HG02981 (cell line): ENCODE measurements around the gene ADGRB3.
"Not testable (repeated sequence)": the region's sequence is repeated elsewhere in the genome, so short reads cannot be mapped to it uniquely, and the experiment has no call there.

Experiments used
- ATAC-seq: cut with Tn5 transposase; IDR thresholded peaks from one replicate; pipeline ENCODE4 v1.9.1; 2021; ENCODE audit warnings: mild to moderate bottlenecking, moderate library complexity; ENCODE audit not compliant: unreplicated experiment

Gene ADGRB3

GRCh38 chr6:69102416-69102815, 467.3 kb downstream of the ADGRB3 start:
- ATAC-seq: no peak

DNA sequence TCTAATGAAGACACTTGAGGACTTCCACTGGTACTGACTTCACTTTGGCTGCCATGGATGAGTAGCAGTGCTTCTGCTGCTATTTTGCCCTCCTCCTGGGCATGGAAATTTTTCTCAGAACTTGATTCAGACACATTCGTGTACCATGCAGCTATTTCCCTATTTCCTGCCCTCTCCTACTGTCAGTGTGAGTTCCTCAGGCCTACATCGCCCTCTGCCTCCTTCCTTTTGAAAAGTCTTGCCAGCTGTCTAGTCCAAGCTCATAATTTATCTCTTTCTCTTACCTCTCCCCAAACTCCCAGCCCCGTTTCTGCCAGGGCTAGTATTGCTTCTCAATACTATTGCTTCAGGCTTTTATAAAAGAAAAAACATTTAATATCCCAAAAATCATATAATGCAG, 470.2 kb downstream of the ADGRB3 start:
- no peak for ATAC-seq

DNA sequence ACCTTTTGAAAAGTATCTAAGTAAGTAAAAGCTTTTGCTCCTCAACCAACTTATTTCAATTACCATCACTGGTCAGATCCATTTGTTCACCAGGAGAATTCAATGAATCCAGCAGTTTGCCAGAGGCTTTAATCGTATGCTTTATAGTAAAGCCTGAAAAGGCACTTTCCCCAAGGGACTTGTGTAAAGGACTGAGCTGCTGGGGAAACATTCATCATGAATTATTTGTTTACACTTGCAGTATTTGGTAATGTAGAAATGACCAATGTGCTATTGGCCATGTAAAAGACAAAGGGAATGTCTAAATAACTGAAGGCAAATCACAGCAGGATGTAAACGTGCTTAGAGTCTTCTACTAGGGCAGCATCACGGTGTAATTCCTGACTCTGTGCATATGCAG, 471.4 kb downstream of the ADGRB3 start:
- ATAC-seq: no peak

DNA sequence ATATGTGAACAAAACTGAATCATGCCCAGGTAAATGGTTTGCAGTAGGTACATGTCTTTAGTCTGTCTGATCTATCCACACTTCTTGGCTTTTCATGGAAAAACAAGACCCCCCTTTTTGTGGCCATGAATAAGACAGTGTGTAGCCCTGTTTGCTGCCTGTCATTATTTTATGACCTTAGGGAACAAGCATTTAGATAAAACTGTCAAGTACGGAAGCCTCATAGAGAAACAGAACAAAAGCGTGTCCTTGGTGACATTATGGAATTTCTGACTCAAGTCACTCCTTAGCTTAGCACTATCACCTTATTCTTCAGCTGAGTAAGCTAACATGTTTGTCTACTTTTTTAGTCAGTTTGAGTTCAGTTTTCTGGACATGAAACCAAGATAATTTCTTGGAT, 476.2 kb downstream of the ADGRB3 start:
- ATAC-seq: no peak

DNA sequence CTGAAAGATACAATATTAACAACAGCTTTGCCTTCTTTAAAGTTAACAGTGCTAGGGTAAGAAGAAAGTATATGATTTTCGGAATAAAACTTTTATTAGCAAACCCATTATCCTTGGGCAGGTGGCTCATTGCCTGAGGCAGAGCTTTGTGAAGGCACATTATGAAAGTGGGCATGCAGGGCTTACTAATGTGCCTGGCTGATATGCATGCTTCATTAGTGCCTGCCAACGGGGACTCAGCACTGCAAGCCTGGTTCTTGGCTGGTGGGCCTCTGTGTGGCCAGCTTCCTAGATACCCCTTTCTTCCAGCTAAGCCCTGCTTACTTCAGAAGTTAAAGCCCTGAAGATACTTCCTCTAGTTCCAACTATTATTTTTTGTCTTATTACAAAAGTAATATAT, 481.6 kb downstream of the ADGRB3 start:
- ATAC-seq: no peak

GRCh38 chr6:69121461-69122406, 486.7 kb downstream of the ADGRB3 start:
- ATAC-seq: not testable (repeated sequence)

- ATAC-seq: no peak
Measured at GRCh38 chr6:69122407-69122773, 487.3 kb downstream of the ADGRB3 start.

- no peak for ATAC-seq
Measured at GRCh38 chr6:69128411-69128810, 493.3 kb downstream of the ADGRB3 start.

GRCh38 chr6:69129046-69129445, 494.0 kb downstream of the ADGRB3 start:
- no peak for ATAC-seq

- no peak for ATAC-seq
Measured at GRCh38 chr6:69135927-69136326, 500.8 kb downstream of the ADGRB3 start.

DNA sequence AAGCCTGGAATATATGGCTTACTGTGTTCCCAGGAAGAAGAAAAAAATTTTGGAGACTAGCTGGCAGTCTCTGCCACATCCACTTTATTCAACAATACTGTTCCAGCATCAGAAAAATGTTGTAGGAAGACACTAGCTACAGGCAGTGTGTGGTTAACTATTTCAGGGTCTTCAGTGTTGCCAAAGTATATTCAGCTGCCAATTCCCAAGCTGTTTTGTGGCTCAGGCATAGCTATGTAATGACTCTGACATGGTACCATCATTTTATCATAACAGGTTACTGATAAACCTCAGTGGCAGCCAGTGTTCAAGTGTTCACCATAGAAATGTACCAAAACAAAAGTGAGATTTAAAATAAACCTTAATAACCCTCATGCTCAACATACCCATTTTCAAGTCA, 503.1 kb downstream of the ADGRB3 start:
- no peak for ATAC-seq

DNA sequence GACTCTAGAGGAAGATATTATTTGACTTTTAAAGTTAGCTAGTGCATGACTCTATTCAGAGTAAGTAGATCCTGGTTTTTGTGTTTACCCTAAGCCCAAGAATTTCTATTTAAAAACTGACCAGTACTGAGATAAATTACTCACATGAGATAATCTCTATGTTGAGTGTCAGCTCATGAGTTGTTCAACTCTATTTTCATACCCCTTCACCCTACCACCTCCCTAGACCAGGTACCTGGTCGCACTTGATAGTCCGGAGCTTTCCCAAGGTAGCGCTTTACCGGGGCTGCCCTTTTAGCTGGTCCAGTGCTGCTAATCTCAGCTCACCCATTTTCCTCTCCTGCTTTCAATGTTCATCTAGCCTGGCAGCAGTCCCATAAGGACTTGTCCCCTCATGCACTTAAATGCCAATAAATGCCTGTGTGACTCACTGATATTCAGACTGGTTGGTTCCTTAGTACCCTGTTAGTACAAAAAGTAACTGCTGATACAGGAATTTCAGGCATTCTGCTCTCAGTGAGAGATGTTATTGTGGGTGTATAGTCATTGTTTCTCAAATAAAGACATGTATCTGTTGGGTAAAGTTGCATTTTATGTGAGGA, 503.9 kb downstream of the ADGRB3 start:
- no peak for ATAC-seq

- no peak for ATAC-seq
Measured at GRCh38 chr6:69145062-69145461, 510.0 kb downstream of the ADGRB3 start.

GRCh38 chr6:69146385-69146784, 511.3 kb downstream of the ADGRB3 start:
- no peak for ATAC-seq

GRCh38 chr6:69155467-69155866, 520.4 kb downstream of the ADGRB3 start:
- ATAC-seq: no peak

DNA sequence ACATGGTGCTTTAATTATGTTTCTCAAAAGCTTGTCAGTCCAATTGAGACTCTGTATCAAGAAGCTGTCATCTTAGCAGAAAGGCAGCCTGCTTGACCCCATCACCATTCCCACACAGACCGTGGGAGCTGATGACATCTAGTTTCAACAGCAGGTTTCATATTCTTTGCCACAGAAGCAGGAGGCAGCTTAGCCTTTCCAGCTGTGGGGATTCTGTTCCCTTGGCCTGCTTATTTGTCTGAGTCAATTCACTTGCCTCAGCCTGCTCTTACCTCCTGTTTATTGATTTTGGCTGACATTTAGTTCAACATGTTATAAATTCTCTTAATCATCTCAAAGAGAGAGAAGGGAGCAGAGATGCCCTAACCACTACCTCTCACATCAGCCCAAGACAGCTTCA, 527.7 kb downstream of the ADGRB3 start:
- ATAC-seq: no peak

DNA sequence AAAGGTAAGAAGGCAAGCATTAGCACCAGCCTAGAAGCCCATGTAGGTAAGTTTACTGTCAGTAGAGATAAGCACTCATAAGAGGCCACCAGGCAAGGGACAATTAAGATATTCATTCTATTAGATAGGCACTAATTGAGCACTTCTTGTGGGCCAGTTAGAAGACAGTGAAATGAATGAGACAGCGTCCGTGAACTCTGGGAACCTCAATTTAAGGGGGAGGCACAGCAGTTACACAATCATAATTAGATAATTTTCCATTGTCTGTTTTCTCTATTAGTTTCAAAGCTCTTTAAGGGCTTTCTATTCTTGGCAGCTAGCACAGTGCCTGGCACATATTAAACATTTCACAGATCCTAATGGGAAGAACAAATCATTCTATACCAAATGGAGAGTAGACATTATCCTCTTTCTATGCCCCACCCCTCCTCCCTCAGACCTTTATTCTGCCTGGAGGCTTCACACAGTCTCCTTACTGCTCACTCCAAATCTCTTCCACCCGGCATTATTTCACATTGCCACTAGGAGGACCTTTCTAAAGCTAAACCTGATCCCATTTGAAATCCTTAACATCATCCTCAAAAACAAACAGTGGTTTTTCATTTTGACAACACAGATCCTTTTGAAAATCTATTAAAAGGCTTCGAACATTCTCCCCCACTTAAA, 529.6 kb downstream of the ADGRB3 start:
- ATAC-seq: no peak

- ATAC-seq: no peak
Measured at GRCh38 chr6:69179681-69180080, 544.6 kb downstream of the ADGRB3 start.

DNA sequence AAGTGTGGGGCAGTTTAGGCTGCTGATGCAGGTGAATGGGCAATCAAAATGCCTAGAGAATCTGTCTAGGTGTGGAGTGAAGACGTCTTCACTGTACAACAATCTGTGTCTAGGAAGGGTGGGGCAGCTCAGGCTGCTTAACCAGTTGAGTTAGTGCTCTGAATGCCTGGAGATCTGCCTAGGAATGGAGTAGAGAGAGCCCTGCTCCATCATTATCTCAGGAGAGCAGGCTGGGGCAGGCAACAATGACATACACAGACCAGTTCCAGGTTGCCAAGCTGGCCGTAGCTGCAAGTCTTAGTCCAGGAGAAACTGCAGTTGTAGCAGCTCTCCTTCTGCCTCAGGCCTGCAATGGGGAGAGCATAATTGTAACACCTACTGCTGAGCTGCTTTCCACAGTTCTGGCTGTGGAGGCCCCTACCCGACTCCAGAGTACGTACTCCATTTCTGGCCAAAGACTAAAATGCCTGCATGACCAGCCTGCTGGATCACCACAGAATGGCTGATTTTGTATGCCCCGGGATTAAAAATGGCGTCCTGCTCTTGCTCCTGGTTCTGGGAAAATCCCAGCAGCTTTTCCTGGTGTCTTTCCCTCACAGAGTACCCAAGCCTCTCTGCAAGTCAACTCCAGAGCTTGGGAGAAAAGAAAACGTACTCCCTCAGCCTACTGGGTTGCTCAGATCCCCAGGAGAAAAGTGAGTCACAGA, 545.4 kb downstream of the ADGRB3 start:
- no peak for ATAC-seq

DNA sequence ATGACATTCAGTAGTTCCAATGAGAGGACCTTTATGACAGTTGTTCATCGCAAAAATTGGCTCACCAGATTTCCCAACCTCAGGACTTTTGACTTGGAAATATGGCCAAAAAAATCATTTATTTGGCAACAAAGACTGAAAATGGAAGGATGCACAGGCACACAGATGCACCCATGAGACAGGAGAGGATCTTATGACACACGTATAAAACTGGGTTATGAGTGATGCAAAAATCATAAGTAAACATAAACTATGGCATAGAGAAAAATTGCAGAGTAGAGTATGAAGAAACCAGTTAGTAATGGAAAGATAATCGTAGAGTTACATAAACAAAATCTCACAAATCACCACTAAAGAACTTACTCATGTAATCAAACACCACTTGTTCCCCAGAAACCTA, 546.9 kb downstream of the ADGRB3 start:
- ATAC-seq: no peak

GRCh38 chr6:69185276-69185675, 550.2 kb downstream of the ADGRB3 start:
- no peak for ATAC-seq
